ENCODE measurements around the gene LRRC7. TPM values are rescaled to one million over a fixed set of nuclear protein-coding genes. Genes with fewer than 3 reads are reported as not detected.

The LRRC7 gene
- total RNA-seq, 2 donors from 2014 or later, result 2.8 to 3.0 TPM

GRCh38 chr1:70033266-70033873 lies 465.6 kb downstream of the LRRC7 start:
- no peak for DNase-seq (ENCODE audit: low spot score)
- no peak overlapping the region for H3K27ac ChIP-seq
- no peak for TF ChIP-seq CTCF (IDR thresholded peaks at IDR 0.05)
- no peak for TF ChIP-seq POLR2AphosphoS5 (IDR thresholded peaks at IDR 0.05)
- no peak for TF ChIP-seq POLR2A (IDR thresholded peaks at IDR 0.05)
- intact Hi-C loops (cut with DNase I), result loop anchor here (5.0 kb wide), 1 partner anchor 109 kb away; no protein-coding TSS in a partner anchor
- H3K36me3 ChIP-seq, result no peaks in the 10 kb centered on the region
- H3K4me1 ChIP-seq (replicated peaks), result no peaks in the 10 kb centered on the region
- H3K4me3 ChIP-seq, result no peak overlapping the region
- H3K27me3 ChIP-seq (replicated peaks; ENCODE audit: insufficient read depth), result no peaks in the 10 kb centered on the region
- 80% methylated on average over 5 of the region's 5 CpGs for WGBS
- H3K9me3 ChIP-seq, result no peaks in the 10 kb centered on the region

GRCh38 chr1:70033936-70034335 lies 466.2 kb downstream of the LRRC7 start:
- intact Hi-C loops (cut with DNase I), result loop anchor here (5.0 kb wide), 1 partner anchor 108 kb away; no protein-coding TSS in a partner anchor
- Histone ChIP-seq H3K27ac (no peak overlapping the region), H3K4me3 (no peak overlapping the region), H3K36me3 (no peaks in the 10 kb centered on the region), H3K4me1 (replicated peaks) (no peaks in the 10 kb centered on the region), H3K9me3 (no peaks in the 10 kb centered on the region), H3K27me3 (replicated peaks; ENCODE audit: insufficient read depth) (no peaks in the 10 kb centered on the region)
- no peak for TF ChIP-seq POLR2AphosphoS5 (IDR thresholded peaks at IDR 0.05)
- no peak for TF ChIP-seq CTCF (IDR thresholded peaks at IDR 0.05)
- no peak for TF ChIP-seq POLR2A (IDR thresholded peaks at IDR 0.05)
- no peak for DNase-seq (ENCODE audit: low spot score)

- Histone ChIP-seq H3K27ac (no peak overlapping the region), H3K36me3 (no peaks in the 10 kb centered on the region), H3K4me1 (replicated peaks) (no peaks in the 10 kb centered on the region), H3K9me3 (no peaks in the 10 kb centered on the region), H3K27me3 (replicated peaks; ENCODE audit: insufficient read depth) (no peaks in the 10 kb centered on the region), H3K4me3 (no peak overlapping the region)
- 44% methylated on average over 3 of the region's 3 CpGs for WGBS
- no peak for DNase-seq (ENCODE audit: low spot score)
- intact Hi-C loops (cut with DNase I), result loop anchor here (5.0 kb wide), 1 partner anchor 108 kb away; no protein-coding TSS in a partner anchor
- TF ChIP-seq CTCF (IDR thresholded peaks at IDR 0.05) (no peak), POLR2AphosphoS5 (IDR thresholded peaks at IDR 0.05) (no peak), POLR2A (IDR thresholded peaks at IDR 0.05) (no peak)
Observed at GRCh38 chr1:70034403-70034802, 466.7 kb downstream of the LRRC7 start.

- no peak overlapping the region for H3K27ac ChIP-seq
- no peaks in the 10 kb centered on the region for H3K36me3 ChIP-seq
- H3K4me1 ChIP-seq (replicated peaks), result no peaks in the 10 kb centered on the region
- no peaks in the 10 kb centered on the region for H3K9me3 ChIP-seq
- no peaks in the 10 kb centered on the region for H3K27me3 ChIP-seq (replicated peaks; ENCODE audit: insufficient read depth)
- no peak overlapping the region for H3K4me3 ChIP-seq
- WGBS, result 90% methylated on average over 10 of the region's 10 CpGs
- intact Hi-C loops (cut with DNase I), result no loop called here
- no peak for TF ChIP-seq POLR2AphosphoS5 (IDR thresholded peaks at IDR 0.05)
- TF ChIP-seq CTCF (IDR thresholded peaks at IDR 0.05), result no peak
- TF ChIP-seq POLR2A (IDR thresholded peaks at IDR 0.05), result no peak
- no peak for DNase-seq (ENCODE audit: low spot score)
Observed at GRCh38 chr1:70038025-70038424, 470.3 kb downstream of the LRRC7 start.

GRCh38 chr1:70039485-70039884 lies 471.8 kb downstream of the LRRC7 start:
- H3K27me3 ChIP-seq (replicated peaks; ENCODE audit: insufficient read depth), result no peaks in the 10 kb centered on the region
- WGBS, result 80% methylated on average over 6 of the region's 6 CpGs
- TF ChIP-seq POLR2A (IDR thresholded peaks at IDR 0.05) (no peak), CTCF (IDR thresholded peaks at IDR 0.05) (no peak), POLR2AphosphoS5 (IDR thresholded peaks at IDR 0.05) (no peak)
- no peak for DNase-seq (ENCODE audit: low spot score)
- no peaks in the 10 kb centered on the region for H3K9me3 ChIP-seq
- no peak overlapping the region for H3K4me3 ChIP-seq
- no peak overlapping the region for H3K27ac ChIP-seq
- no peaks in the 10 kb centered on the region for H3K4me1 ChIP-seq (replicated peaks)
- intact Hi-C loops (cut with DNase I), result no loop called here
- H3K36me3 ChIP-seq, result no peaks in the 10 kb centered on the region

All from prostate gland (tissue), 2 donors.